GM23338 (cell line): ENCODE results near the gene NR1I2. TPM values are rescaled to one million over a fixed set of nuclear protein-coding genes. Genes with fewer than 3 reads are reported as not detected.

Source experiments
- ATAC-seq: fragments of 200-7000 bp; cut with Tn5 transposase; 3 replicates; pipeline ENCODE4 v1.9.1; 2020
- DNase-seq: peaks from one replicate; pipeline ENCODE4 v3.0.0-alpha.2; 2015; ENCODE audit warnings: low spot score
- H2AFZ ChIP-seq: fragments of 200-600 bp; sonication (generic); 2 replicates; pipeline ENCODE4 v1.8.0; 2016; ENCODE audit warnings: antibody characterized with exemption, mild to moderate bottlenecking, moderate library complexity
- H3F3A ChIP-seq: fragments of 200-600 bp; sonication (generic); replicated peaks from 2 replicates; pipeline ENCODE4 v1.8.0; 2017; ENCODE audit warnings: antibody characterized with exemption, mixed run types, low read depth
- H3K27ac ChIP-seq: fragments of 200-600 bp; sonication (generic); 2 replicates; pipeline ENCODE4 v1.6.1; 2016; ENCODE audit warnings: low read depth
- H3K27me3 ChIP-seq: fragments of 200-600 bp; sonication (generic); 2 replicates; pipeline ENCODE4 v1.8.0; 2016; ENCODE audit warnings: mild to moderate bottlenecking, mixed run types, moderate library complexity; ENCODE audit not compliant: insufficient read depth
- H3K36me3 ChIP-seq: fragments of 200-600 bp; sonication (generic); 2 replicates; pipeline ENCODE4 v1.8.0; 2016; ENCODE audit warnings: mild to moderate bottlenecking; ENCODE audit not compliant: insufficient read depth
- H3K4me1 ChIP-seq: fragments of 200-600 bp; sonication (generic); 2 replicates; pipeline ENCODE4 v1.8.0; 2016; ENCODE audit warnings: mild to moderate bottlenecking, moderate library complexity; ENCODE audit not compliant: insufficient read depth
- H3K4me2 ChIP-seq: fragments of 200-600 bp; sonication (generic); 2 replicates; pipeline ENCODE4 v1.7.1; 2017; ENCODE audit warnings: mixed run types
- H3K4me3 ChIP-seq: fragments of 200-600 bp; sonication (generic); 2 replicates; pipeline ENCODE4 v1.6.1; 2016; ENCODE audit warnings: mixed run types
- H3K79me2 ChIP-seq: fragments of 200-600 bp; sonication (generic); replicated peaks from 2 replicates; pipeline ENCODE4 v1.8.0; 2017; ENCODE audit warnings: mild to moderate bottlenecking; ENCODE audit not compliant: insufficient read depth
- H3K9me2 ChIP-seq: fragments of 200-600 bp; sonication (generic); 2 replicates; pipeline ENCODE4 v1.8.0; 2017; ENCODE audit not compliant: insufficient read depth
- H4K20me1 ChIP-seq: fragments of 200-600 bp; sonication (generic); replicated peaks from 2 replicates; pipeline ENCODE4 v1.8.0; 2017; ENCODE audit warnings: mild to moderate bottlenecking; ENCODE audit not compliant: insufficient read depth
- H3K27ac Mint-ChIP-seq: 2 replicates; pipeline ENCODE4 v1.8.0; 2020; ENCODE audit warnings: inconsistent platforms, mild to moderate bottlenecking, moderate library complexity, mixed read lengths
- H3K27me3 Mint-ChIP-seq: 3 replicates; pipeline ENCODE4 v1.8.0; 2022; ENCODE audit warnings: low read depth, mild to moderate bottlenecking, moderate library complexity, mixed read lengths, inconsistent platforms; ENCODE audit not compliant: insufficient read depth, poor library complexity
- H3K36me3 Mint-ChIP-seq: 3 replicates; pipeline ENCODE4 v1.8.0; 2021; ENCODE audit warnings: low read depth, mild to moderate bottlenecking, inconsistent platforms, moderate library complexity, mixed read lengths
- H3K4me1 Mint-ChIP-seq: 3 replicates; pipeline ENCODE4 v1.8.0; 2020; ENCODE audit warnings: mild to moderate bottlenecking, inconsistent platforms, mixed read lengths
- H3K4me3 Mint-ChIP-seq: 3 replicates; pipeline ENCODE4 v1.8.0; 2021; ENCODE audit warnings: moderate library complexity, mild to moderate bottlenecking, inconsistent platforms, mixed read lengths
- H3K9me3 Mint-ChIP-seq: 3 replicates; pipeline ENCODE4 v1.8.0; 2020; ENCODE audit warnings: moderate library complexity, mild to moderate bottlenecking, inconsistent platforms, mixed read lengths
- CREB1 ChIP-seq: fragments of 250-450 bp; sonication (Bioruptor Pico); IDR thresholded peaks from 2 replicates; pipeline ENCODE4 v1.5.0; 2020; ENCODE audit warnings: low read depth, mild to moderate bottlenecking, moderate library complexity
- EZH2 ChIP-seq: fragments of 200-600 bp; sonication (generic); IDR thresholded peaks from one replicate; pipeline ENCODE4 v1.8.0; 2017; ENCODE audit warnings: antibody characterized with exemption, mild to moderate bottlenecking, low read depth; ENCODE audit not compliant: unreplicated experiment
- polyA plus RNA-seq: library from polyadenylated mRNA; unstranded; fragments of >200 nt; fragmentation: Nextera tagmentation; extraction: Ambion mirVana; gene quantifications from 2 replicates; pipeline ENCODE4 v1.2.1, GENCODE V29; 2016
- total RNA-seq: library from RNA; depleted of rRNA; stranded (reverse); fragments of >200 nt; shearing (Covaris generic); gene quantifications from 2 replicates; pipeline ENCODE4 v1.2.3, GENCODE V29; 2014
- TF ChIP-seq, protein P1 (sequence below), 2 experiments: fragments of 200-600 bp in 1 of 2; sonication (generic) in 1 of 2; conservative IDR thresholded peaks; 2 replicates each; pipeline versions ENCODE4 v1.5.1 to v1.6.1; 2016 to 2017; ENCODE audit warnings: antibody characterized with exemption in 2 of 2, low read depth in 2 of 2, mild to moderate bottlenecking in 2 of 2, moderate library complexity in 1 of 2
- TF ChIP-seq, protein P2 (sequence below): fragments of 250-450 bp; sonication (Bioruptor Pico); IDR thresholded peaks from 2 replicates; pipeline ENCODE4 v1.5.0; 2020; ENCODE audit warnings: mild to moderate bottlenecking, moderate library complexity

The NR1I2 gene
- total and polyA plus RNA-seq, 2 experiments from 2014 or later: 0.89 to 4.4 TPM

DNA sequence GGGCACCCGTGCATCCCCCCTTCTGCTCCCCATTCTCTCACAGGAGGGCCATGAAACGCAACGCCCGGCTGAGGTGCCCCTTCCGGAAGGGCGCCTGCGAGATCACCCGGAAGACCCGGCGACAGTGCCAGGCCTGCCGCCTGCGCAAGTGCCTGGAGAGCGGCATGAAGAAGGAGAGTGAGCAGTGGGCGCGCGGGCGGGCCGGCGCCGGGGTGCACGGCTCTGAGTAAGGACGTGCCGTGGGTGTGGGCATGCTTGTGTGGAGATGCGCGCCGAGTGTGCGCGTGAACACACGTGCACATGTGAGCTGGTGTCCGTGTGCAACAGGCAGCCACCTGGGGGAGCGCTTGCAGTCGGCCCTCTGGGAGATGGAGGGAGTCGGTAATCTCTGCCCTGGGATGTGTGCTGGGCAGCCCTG lies 28.1 kb downstream of the NR1I2 start:
- peaks cover 9% of the 10 kb centered on the region; the same call in 2 of the 3 replicates for H3K4me1 Mint-ChIP-seq
- peak; percentile 64 for DNase-seq
- TF ChIP-seq, protein P1, sequence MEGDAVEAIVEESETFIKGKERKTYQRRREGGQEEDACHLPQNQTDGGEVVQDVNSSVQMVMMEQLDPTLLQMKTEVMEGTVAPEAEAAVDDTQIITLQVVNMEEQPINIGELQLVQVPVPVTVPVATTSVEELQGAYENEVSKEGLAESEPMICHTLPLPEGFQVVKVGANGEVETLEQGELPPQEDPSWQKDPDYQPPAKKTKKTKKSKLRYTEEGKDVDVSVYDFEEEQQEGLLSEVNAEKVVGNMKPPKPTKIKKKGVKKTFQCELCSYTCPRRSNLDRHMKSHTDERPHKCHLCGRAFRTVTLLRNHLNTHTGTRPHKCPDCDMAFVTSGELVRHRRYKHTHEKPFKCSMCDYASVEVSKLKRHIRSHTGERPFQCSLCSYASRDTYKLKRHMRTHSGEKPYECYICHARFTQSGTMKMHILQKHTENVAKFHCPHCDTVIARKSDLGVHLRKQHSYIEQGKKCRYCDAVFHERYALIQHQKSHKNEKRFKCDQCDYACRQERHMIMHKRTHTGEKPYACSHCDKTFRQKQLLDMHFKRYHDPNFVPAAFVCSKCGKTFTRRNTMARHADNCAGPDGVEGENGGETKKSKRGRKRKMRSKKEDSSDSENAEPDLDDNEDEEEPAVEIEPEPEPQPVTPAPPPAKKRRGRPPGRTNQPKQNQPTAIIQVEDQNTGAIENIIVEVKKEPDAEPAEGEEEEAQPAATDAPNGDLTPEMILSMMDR (conservative IDR thresholded peaks at IDR 0.05; ENCODE audit: low read depth in 2 of 2): peak; percentile 42 to 59; a peak in 3 of 4 replicates
- TF ChIP-seq CREB1: no peak
- H3K27ac Mint-ChIP-seq: no peak overlapping the region
- H2AFZ ChIP-seq: peak overlapping the region; percentile 97
- no peaks in the 10 kb centered on the region for H3K79me2 ChIP-seq
- H4K20me1 ChIP-seq: no peaks in the 10 kb centered on the region
- no peaks in the 10 kb centered on the region for H3K27me3 ChIP-seq
- no peaks in the 10 kb centered on the region for H3K36me3 Mint-ChIP-seq
- H3K9me3 Mint-ChIP-seq: no peaks in the 10 kb centered on the region
- H3K4me1 ChIP-seq: peaks cover 7% of the 10 kb centered on the region; the same call in 1 of the 2 replicates
- H3K4me3 ChIP-seq: peak overlapping the region; percentile 76
- peaks cover 14% of the 10 kb centered on the region for H3K27me3 Mint-ChIP-seq
- H3K4me2 ChIP-seq: peak overlapping the region; percentile 94
- H3K27ac ChIP-seq: no peak overlapping the region
- ATAC-seq: peak; percentile 76
- H3K4me3 Mint-ChIP-seq: peak overlapping the region; percentile 81
- no peaks in the 10 kb centered on the region for H3F3A ChIP-seq
- H3K9me2 ChIP-seq: no peaks in the 10 kb centered on the region
- no peaks in the 10 kb centered on the region for H3K36me3 ChIP-seq

DNA sequence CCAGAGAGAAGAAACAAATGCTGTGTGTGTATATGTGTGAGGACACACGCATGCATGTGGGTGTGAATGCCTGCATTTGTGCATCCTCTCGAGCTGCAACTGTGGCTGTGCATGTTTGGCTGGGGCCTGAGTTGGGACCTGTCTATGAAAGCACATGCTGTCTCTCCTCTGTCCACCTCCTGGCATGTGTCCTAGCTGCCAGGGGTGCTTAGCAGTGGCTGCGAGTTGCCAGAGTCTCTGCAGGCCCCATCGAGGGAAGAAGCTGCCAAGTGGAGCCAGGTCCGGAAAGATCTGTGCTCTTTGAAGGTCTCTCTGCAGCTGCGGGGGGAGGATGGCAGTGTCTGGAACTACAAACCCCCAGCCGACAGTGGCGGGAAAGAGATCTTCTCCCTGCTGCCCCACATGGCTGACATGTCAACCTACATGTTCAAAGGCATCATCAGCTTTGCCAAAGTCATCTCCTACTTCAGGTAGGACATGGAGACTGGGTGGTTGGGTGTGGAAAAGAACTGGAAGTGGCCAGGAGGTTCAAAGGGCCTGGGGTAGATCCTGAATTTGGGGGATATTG lies 30.7 kb downstream of the NR1I2 start:
- Histone ChIP-seq H3K79me2 (no peaks in the 10 kb centered on the region), H3K4me2 (no peak overlapping the region), H4K20me1 (no peaks in the 10 kb centered on the region), H3K27me3 (no peaks in the 10 kb centered on the region), H2AFZ (no peak overlapping the region), H3K4me3 (no peak overlapping the region), H3K4me1 (peaks cover 7% of the 10 kb centered on the region; the same call in 1 of the 2 replicates), H3K9me2 (no peaks in the 10 kb centered on the region), H3K36me3 (no peaks in the 10 kb centered on the region), H3F3A (no peaks in the 10 kb centered on the region), H3K27ac (no peak overlapping the region)
- H3K27me3 Mint-ChIP-seq: peaks cover 14% of the 10 kb centered on the region
- H3K27ac Mint-ChIP-seq: no peak overlapping the region
- no peak for ATAC-seq
- no peaks in the 10 kb centered on the region for H3K9me3 Mint-ChIP-seq
- TF ChIP-seq, protein P2, sequence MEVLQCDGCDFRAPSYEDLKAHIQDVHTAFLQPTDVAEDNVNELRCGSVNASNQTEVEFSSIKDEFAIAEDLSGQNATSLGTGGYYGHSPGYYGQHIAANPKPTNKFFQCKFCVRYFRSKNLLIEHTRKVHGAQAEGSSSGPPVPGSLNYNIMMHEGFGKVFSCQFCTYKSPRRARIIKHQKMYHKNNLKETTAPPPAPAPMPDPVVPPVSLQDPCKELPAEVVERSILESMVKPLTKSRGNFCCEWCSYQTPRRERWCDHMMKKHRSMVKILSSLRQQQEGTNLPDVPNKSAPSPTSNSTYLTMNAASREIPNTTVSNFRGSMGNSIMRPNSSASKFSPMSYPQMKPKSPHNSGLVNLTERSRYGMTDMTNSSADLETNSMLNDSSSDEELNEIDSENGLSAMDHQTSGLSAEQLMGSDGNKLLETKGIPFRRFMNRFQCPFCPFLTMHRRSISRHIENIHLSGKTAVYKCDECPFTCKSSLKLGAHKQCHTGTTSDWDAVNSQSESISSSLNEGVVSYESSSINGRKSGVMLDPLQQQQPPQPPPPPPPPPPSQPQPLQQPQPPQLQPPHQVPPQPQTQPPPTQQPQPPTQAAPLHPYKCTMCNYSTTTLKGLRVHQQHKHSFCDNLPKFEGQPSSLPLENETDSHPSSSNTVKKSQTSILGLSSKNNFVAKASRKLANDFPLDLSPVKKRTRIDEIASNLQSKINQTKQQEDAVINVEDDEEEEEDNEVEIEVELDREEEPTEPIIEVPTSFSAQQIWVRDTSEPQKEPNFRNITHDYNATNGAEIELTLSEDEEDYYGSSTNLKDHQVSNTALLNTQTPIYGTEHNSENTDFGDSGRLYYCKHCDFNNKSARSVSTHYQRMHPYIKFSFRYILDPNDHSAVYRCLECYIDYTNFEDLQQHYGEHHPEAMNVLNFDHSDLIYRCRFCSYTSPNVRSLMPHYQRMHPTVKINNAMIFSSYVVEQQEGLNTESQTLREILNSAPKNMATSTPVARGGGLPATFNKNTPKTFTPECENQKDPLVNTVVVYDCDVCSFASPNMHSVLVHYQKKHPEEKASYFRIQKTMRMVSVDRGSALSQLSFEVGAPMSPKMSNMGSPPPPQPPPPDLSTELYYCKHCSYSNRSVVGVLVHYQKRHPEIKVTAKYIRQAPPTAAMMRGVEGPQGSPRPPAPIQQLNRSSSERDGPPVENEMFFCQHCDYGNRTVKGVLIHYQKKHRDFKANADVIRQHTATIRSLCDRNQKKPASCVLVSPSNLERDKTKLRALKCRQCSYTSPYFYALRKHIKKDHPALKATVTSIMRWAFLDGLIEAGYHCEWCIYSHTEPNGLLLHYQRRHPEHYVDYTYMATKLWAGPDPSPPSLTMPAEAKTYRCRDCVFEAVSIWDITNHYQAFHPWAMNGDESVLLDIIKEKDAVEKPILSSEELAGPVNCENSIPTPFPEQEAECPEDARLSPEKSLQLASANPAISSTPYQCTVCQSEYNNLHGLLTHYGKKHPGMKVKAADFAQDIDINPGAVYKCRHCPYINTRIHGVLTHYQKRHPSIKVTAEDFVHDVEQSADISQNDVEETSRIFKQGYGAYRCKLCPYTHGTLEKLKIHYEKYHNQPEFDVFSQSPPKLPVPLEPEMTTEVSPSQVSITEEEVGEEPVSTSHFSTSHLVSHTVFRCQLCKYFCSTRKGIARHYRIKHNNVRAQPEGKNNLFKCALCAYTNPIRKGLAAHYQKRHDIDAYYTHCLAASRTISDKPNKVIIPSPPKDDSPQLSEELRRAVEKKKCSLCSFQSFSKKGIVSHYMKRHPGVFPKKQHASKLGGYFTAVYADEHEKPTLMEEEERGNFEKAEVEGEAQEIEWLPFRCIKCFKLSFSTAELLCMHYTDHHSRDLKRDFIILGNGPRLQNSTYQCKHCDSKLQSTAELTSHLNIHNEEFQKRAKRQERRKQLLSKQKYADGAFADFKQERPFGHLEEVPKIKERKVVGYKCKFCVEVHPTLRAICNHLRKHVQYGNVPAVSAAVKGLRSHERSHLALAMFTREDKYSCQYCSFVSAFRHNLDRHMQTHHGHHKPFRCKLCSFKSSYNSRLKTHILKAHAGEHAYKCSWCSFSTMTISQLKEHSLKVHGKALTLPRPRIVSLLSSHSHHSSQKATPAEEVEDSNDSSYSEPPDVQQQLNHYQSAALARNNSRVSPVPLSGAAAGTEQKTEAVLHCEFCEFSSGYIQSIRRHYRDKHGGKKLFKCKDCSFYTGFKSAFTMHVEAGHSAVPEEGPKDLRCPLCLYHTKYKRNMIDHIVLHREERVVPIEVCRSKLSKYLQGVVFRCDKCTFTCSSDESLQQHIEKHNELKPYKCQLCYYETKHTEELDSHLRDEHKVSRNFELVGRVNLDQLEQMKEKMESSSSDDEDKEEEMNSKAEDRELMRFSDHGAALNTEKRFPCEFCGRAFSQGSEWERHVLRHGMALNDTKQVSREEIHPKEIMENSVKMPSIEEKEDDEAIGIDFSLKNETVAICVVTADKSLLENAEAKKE (CRISPR knock-in tag): 0 out of 2 replicates have a peak, but pooled peaks have one; percentile 7
- TF ChIP-seq EZH2: no peak
- H3K4me3 Mint-ChIP-seq: no peak overlapping the region
- no peak for DNase-seq
- H3K36me3 Mint-ChIP-seq: no peaks in the 10 kb centered on the region
- H3K4me1 Mint-ChIP-seq: peaks cover 9% of the 10 kb centered on the region; the same call in 2 of the 3 replicates
